Thoracic aorta (tissue), 2 donors: ENCODE measurements around the gene CNOT8. TPM values are rescaled to one million over a fixed set of nuclear protein-coding genes. Genes with fewer than 3 reads are reported as not detected.

Experiments used
- ATAC-seq: fragments of 150-250 bp; one replicate; pipeline ENCODE4 v1.8.0; 2017; ENCODE audit warnings: low read depth; ENCODE audit not compliant: insufficient number of reproducible peaks, low FRiP score
- DNase-seq: peaks from one replicate; pipeline ENCODE4 v3.0.0-alpha.2; 2020; ENCODE audit warnings: low spot score
- H3K27ac ChIP-seq, 2 donors: fragments of 200-600 bp; sonication (generic); 1 replicate in 1 of 2; 2 replicates in 1 of 2; pipeline ENCODE4 v1.5.1; 2016; ENCODE audit warnings: mild to moderate bottlenecking in 2 of 2, moderate library complexity in 2 of 2
- H3K27me3 ChIP-seq: fragments of 200-600 bp; sonication (generic); replicated peaks from 2 replicates; pipeline ENCODE4 v1.6.0; 2016; ENCODE audit warnings: mild to moderate bottlenecking; ENCODE audit not compliant: insufficient read depth
- H3K36me3 ChIP-seq: fragments of 200-600 bp; sonication (generic); one replicate; pipeline ENCODE4 v1.5.1; 2016
- H3K4me1 ChIP-seq, 2 donors: fragments of 200-600 bp; sonication (generic); 1 replicate in 1 of 2; 2 replicates in 1 of 2; pipeline versions ENCODE4 v1.5.1 to v1.6.0; 2016; ENCODE audit warnings: low read depth in 2 of 2, mild to moderate bottlenecking in 1 of 2; ENCODE audit not compliant: control insufficient read depth in 1 of 2
- H3K4me3 ChIP-seq: fragments of 200-600 bp; sonication (generic); 2 replicates; pipeline ENCODE4 v1.5.1; 2016; ENCODE audit warnings: mild to moderate bottlenecking
- H3K9me3 ChIP-seq: fragments of 200-600 bp; sonication (generic); 2 replicates; pipeline ENCODE4 v1.5.1; 2016
- total RNA-seq, 2 donors: library from RNA; depleted of rRNA; stranded (reverse); fragments of >200 nt; gene quantifications; one replicate each; pipeline versions ENCODE4 v1.1.0 to v1.2.3, GENCODE V29; 2016
- TF ChIP-seq, protein P1 (sequence below): fragments of 200-600 bp; sonication (generic); IDR thresholded peaks from one replicate; pipeline ENCODE4 v1.5.1; 2019; ENCODE audit warnings: antibody characterized with exemption

The CNOT8 gene
- total RNA-seq, 2 donors from 2014 or later: 75.5 to 90.9 TPM

DNA sequence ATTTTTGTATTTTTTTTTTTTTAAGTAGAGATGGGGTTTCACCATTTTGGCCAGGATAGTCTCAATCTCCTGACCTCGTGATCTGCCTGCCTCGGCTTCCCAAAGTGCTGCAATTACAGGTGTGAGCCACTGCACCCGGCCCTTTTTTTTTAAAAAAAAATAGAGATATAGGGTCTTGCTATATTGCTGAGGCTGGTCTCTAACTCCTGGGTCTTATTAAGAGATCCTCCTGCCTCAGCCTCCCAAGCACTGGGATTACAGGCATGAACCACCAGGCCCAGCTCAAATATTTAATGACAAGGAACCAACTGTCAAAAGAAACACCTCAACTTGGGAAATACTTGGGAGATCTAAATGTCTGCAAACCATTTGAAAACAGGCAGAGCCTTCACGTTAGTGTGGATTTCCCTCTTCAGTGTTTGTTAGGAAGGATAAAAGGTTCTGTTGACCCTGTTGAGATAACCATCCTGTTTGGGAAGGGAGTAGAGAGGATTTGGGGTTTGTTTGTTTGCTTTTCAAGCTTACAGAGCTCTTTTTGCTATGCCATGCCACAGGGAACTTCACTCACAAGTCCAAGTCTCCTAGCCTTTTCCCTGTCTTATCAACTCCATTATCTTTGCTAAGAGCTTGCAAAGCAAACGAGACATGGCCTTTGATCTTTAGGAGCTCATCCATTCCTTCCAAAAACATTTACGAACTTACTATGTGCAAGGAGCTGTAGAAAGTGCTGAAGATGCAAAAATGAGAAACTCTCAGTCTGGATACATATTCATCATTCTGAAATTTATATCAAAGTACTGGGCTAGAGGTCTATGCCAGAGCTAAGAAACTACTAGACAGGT lies 15.5 kb upstream of the CNOT8 start:
- Histone ChIP-seq H3K4me1 (peaks cover 1 to 24% of the 10 kb centered on the region in 2 donors), H3K9me3 (no peaks in the 10 kb centered on the region), H3K27me3 (no peaks in the 10 kb centered on the region), H3K4me3 (no peak overlapping the region), H3K36me3 (no peaks in the 10 kb centered on the region), H3K27ac (no peak overlapping the region)
- DNase-seq (no peak), ATAC-seq (no peak)
- TF ChIP-seq, protein P1, sequence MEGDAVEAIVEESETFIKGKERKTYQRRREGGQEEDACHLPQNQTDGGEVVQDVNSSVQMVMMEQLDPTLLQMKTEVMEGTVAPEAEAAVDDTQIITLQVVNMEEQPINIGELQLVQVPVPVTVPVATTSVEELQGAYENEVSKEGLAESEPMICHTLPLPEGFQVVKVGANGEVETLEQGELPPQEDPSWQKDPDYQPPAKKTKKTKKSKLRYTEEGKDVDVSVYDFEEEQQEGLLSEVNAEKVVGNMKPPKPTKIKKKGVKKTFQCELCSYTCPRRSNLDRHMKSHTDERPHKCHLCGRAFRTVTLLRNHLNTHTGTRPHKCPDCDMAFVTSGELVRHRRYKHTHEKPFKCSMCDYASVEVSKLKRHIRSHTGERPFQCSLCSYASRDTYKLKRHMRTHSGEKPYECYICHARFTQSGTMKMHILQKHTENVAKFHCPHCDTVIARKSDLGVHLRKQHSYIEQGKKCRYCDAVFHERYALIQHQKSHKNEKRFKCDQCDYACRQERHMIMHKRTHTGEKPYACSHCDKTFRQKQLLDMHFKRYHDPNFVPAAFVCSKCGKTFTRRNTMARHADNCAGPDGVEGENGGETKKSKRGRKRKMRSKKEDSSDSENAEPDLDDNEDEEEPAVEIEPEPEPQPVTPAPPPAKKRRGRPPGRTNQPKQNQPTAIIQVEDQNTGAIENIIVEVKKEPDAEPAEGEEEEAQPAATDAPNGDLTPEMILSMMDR: no peak

DNA sequence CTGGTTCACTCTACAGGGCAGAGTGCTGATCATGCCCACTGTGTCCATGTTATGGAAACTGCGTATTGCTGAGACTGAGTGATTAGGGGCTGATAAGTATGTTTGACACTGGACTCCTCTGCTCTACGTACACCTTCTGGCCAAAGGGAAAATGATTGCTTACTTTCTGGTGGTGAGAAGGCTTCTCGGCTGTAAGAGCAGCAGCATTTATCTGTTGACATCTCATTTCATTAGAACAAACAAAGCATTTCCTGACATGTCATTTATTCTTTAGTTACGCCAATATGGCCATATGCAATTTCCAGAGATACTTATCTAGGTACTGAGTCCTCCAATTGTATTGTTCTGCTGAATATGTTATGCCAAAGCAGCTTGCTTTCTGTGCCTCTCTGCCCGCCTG lies 13.6 kb upstream of the CNOT8 start:
- Histone ChIP-seq H3K4me3 (no peak overlapping the region), H3K27me3 (no peaks in the 10 kb centered on the region), H3K36me3 (no peaks in the 10 kb centered on the region), H3K9me3 (no peaks in the 10 kb centered on the region), H3K27ac (no peak overlapping the region), H3K4me1 (peaks cover 6 to 40% of the 10 kb centered on the region in 2 donors)
- DNase-seq (no peak), ATAC-seq (no peak)
- TF ChIP-seq, protein P1: no peak

DNA sequence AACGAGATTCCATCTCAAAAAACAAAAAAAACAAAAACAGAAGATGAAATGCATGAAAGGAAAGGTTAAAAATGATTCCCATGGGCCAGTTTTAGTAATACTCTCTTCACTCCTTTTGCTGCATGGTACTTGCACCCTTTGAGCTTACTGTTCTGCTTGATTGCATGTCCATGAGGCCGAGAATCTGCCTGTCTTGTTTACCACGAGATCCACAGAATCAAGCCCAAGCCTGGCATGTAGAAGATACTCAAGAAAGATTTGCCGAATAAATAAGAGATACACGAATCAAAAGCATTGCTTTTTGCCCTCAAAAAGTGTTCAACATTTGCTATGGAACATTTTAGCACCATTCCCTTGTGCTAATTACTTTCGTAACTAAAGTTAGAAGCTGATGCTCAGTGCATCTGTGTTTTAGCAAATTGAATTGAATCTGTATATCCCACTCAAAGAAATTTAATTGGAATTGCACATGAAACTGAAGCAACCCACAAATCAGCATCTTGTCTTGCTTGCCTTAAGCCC lies 9.1 kb upstream of the CNOT8 start:
- peak overlapping the region; percentile 73 for H3K4me3 ChIP-seq
- ATAC-seq (no peak), DNase-seq (no peak)
- H3K9me3 ChIP-seq: no peaks in the 10 kb centered on the region
- H3K4me1 ChIP-seq: peaks cover 12 to 45% of the 10 kb centered on the region in 2 donors
- peak overlapping the region in 1 of 2 donors; percentile 78 for H3K27ac ChIP-seq
- no peaks in the 10 kb centered on the region for H3K27me3 ChIP-seq
- TF ChIP-seq, protein P1: no peak
- H3K36me3 ChIP-seq: no peaks in the 10 kb centered on the region

DNA sequence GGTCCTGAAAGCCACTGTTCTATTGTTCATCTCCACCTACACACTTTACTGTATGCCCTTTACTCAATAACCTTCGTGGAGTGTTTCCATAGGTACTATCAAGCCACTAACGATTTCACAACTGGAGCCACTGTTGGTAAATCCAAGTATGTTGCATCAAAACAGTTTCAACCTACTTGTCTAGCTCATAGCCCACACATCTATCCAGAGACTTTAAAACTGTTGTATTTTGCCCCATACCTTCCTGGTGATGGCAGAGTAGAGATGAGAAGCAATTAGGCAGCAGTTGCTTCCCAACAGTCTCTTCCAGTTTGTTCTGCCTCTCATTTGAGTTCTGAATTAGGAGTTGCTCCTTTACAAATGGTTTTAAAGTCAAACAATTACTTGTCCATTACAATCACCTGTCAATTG lies 8.6 kb upstream of the CNOT8 start:
- TF ChIP-seq, protein P1: no peak
- peak overlapping the region; percentile 56 to 78 for H3K27ac ChIP-seq

DNA sequence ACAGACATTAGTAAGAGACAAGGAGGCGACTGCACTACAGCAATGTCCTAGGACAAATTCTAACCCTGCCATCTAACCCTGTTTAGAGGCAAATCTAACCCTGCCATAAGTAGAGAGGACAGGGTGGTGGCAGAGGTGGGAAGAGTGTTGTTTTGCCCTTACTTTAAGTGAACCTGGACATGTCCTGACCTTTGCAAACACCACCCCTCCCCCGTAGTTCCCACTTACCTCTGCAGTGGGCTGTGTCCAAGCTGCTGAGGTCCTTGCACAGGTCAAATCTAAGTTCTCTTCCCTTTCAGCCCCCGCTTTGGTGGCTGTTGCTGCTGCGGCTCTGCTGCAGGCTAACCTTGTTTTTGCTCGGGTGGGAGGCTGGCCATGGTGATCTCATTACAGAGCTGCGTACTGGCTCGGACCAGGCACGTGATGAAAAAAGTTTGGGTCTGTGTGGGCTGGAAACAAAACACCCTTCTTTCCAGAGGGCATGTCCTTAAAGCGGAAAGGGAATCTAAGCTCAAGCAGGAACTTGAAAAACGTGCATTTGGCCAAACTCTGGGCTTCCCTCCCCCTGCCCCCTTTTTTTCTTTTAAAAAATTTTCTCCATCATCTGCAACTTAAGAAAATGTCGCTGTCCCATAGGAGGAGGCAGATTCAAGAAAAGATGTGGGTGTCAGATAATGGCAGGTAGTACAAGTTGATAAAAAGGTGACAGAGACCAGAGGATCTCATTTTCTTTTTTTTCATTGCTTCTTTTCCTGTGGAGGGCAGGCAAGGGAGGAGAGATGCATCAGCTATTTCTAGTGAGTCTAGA lies 8.0 kb upstream of the CNOT8 start, which contains the start of gene FAXDC2:
TSS of gene FAXDC2 (minus strand) at position 349 of the 808 bp plus-strand sequence. CDS start 12,425 bp downstream, outside the sequence.
- Histone ChIP-seq H3K4me1 (peaks cover 12 to 41% of the 10 kb centered on the region in 2 donors), H3K27me3 (no peaks in the 10 kb centered on the region), H3K9me3 (no peaks in the 10 kb centered on the region), H3K36me3 (no peaks in the 10 kb centered on the region), H3K27ac (peak within 1 kb of the TSS; percentile 73 to 78), H3K4me3 (peak within 1 kb of the TSS; percentile 73)
- TF ChIP-seq, protein P1: no peak
- DNase-seq: peak; percentile 55
- peak; percentile 95 for ATAC-seq

More for the DNA sequence above, 8.6 kb upstream of the CNOT8 start:
- Histone ChIP-seq H3K9me3 (no peaks in the 10 kb centered on the region), H3K4me3 (peak overlapping the region; percentile 73), H3K36me3 (no peaks in the 10 kb centered on the region), H3K4me1 (peaks cover 12 to 45% of the 10 kb centered on the region in 2 donors), H3K27me3 (no peaks in the 10 kb centered on the region)
- ATAC-seq: no peak
- no peak for DNase-seq
